ENCODE measurements around the gene GATA6. TPM values are rescaled to one million over a fixed set of nuclear protein-coding genes. Genes with fewer than 3 reads are reported as not detected.

GATA6 gene
- total RNA-seq, 2 donors from 2014 or later, result 52.7 to 61.3 TPM

GRCh38 chr18:22149710-22150109 lies 19.7 kb upstream of the GATA6 start:
- H3K9ac ChIP-seq (ENCODE audit: low read depth in 2 of 2, low read length in 2 of 2), result no peak overlapping the region
- no peak overlapping the region for H3K4me3 ChIP-seq
- intact Hi-C loops (cut with DNase I), result no loop called here
- no peaks in the 10 kb centered on the region for H3K4me1 ChIP-seq
- TF ChIP-seq CTCF (IDR thresholded peaks at IDR 0.05), result no peak
- no peaks in the 10 kb centered on the region for H3K9me3 ChIP-seq
- no peak overlapping the region for H3K27ac ChIP-seq
- H3K27me3 ChIP-seq, result no peaks in the 10 kb centered on the region
- no peaks in the 10 kb centered on the region for H3K36me3 ChIP-seq
- no peak for DNase-seq

GRCh38 chr18:22152093-22152492 lies 17.3 kb upstream of the GATA6 start:
- H3K4me1 ChIP-seq, result no peaks in the 10 kb centered on the region
- no peaks in the 10 kb centered on the region for H3K36me3 ChIP-seq
- H3K27me3 ChIP-seq, result no peaks in the 10 kb centered on the region
- intact Hi-C loops (cut with DNase I), result no loop called here
- no peak overlapping the region for H3K27ac ChIP-seq
- H3K9me3 ChIP-seq, result no peaks in the 10 kb centered on the region
- H3K4me3 ChIP-seq, result no peak overlapping the region
- no peak for DNase-seq
- H3K9ac ChIP-seq (ENCODE audit: low read depth in 2 of 2, low read length in 2 of 2), result no peak overlapping the region
- no peak for TF ChIP-seq CTCF (IDR thresholded peaks at IDR 0.05)

DNA sequence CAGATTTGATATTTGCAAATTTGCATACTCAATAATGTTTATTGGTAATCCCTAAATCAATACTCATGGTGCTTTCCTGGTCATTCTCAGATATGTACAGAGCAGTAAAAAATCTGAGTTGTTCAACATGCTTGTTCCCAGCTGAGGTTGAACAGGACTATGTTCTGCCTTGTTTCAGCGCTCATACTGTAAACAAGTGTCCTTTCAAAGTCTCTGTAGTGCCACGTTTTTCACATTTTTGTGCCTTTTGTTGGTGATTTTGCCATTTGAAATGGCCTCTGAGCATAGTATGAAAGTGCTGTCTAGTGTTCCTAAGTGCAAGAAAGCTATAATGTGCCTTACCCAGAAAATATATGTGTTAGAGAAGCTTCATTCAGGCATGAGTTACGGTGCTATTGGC lies 16.0 kb upstream of the GATA6 start:
- Histone ChIP-seq H3K27me3 (no peaks in the 10 kb centered on the region), H3K9ac (ENCODE audit: low read depth in 2 of 2, low read length in 2 of 2) (no peak overlapping the region), H3K4me3 (no peak overlapping the region), H3K9me3 (no peaks in the 10 kb centered on the region), H3K36me3 (no peaks in the 10 kb centered on the region), H3K27ac (no peak overlapping the region), H3K4me1 (no peaks in the 10 kb centered on the region)
- intact Hi-C loops (cut with DNase I), result no loop called here
- DNase-seq, result no peak
- TF ChIP-seq CTCF (IDR thresholded peaks at IDR 0.05), result no peak

- intact Hi-C loops (cut with DNase I), result no loop called here
- no peaks in the 10 kb centered on the region for H3K4me1 ChIP-seq
- H3K9me3 ChIP-seq, result no peaks in the 10 kb centered on the region
- no peak overlapping the region for H3K9ac ChIP-seq (ENCODE audit: low read depth in 2 of 2, low read length in 2 of 2)
- no peaks in the 10 kb centered on the region for H3K27me3 ChIP-seq
- no peaks in the 10 kb centered on the region for H3K36me3 ChIP-seq
- no peak overlapping the region for H3K4me3 ChIP-seq
- H3K27ac ChIP-seq, result no peak overlapping the region
- TF ChIP-seq CTCF (IDR thresholded peaks at IDR 0.05), result no peak
- DNase-seq, result no peak
These were observed 13.8 kb upstream of the GATA6 start for GRCh38 chr18:22155584-22155983.

DNA sequence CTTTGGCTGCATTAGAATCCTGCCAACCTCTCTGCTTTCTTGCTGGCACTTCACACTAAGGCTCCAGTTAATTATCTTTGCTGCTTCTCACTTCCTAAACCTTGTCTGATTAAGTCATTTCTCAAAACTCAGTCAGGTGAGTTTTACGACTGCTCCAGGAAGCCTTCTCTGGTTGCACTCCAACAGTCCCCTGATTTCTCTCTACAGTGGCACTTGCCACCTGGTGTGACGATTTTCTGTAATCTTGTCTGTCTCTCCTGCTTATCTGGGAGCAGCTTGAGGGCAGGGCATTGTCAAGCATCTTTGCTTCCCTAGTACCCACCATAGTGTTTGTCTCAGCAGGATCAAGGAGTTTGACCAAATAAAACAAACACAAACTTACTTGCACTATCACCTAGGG lies 10.4 kb upstream of the GATA6 start:
- TF ChIP-seq CTCF (IDR thresholded peaks at IDR 0.05), result no peak
- no peaks in the 10 kb centered on the region for H3K36me3 ChIP-seq
- H3K9me3 ChIP-seq, result no peaks in the 10 kb centered on the region
- no peak overlapping the region for H3K27ac ChIP-seq
- no peaks in the 10 kb centered on the region for H3K4me1 ChIP-seq
- no peaks in the 10 kb centered on the region for H3K27me3 ChIP-seq
- no peak overlapping the region for H3K4me3 ChIP-seq
- intact Hi-C loops (cut with DNase I), result no loop called here
- no peak overlapping the region for H3K9ac ChIP-seq (ENCODE audit: low read depth in 2 of 2, low read length in 2 of 2)
- DNase-seq, result no peak

GRCh38 chr18:22161090-22161489 lies 8.3 kb upstream of the GATA6 start:
- Histone ChIP-seq H3K36me3 (no peaks in the 10 kb centered on the region), H3K27ac (no peak overlapping the region), H3K27me3 (peaks cover 13% of the 10 kb centered on the region), H3K4me3 (no peak overlapping the region), H3K9me3 (no peaks in the 10 kb centered on the region), H3K4me1 (no peaks in the 10 kb centered on the region), H3K9ac (ENCODE audit: low read depth in 2 of 2, low read length in 2 of 2) (no peak overlapping the region)
- no peak for TF ChIP-seq CTCF (IDR thresholded peaks at IDR 0.05)
- DNase-seq, result no peak
- intact Hi-C loops (cut with DNase I), result loop anchor here (10.0 kb wide), 1 partner anchor 56 kb away; no protein-coding TSS in a partner anchor

All from colonic mucosa (tissue), 4 donors.